NCI-H446 (cell line): ENCODE results near the gene UGT1A6.
"Not testable (repeated sequence)": the region's sequence is repeated elsewhere in the genome, so short reads cannot be mapped to it uniquely, and the experiment has no call there.

Experiments used
- DNase-seq, 2 experiments: peaks; one replicate each; lab custom pipeline; 2025; lab: John Stamatoyannopoulos, UW

UGT1A6 gene

DNA sequence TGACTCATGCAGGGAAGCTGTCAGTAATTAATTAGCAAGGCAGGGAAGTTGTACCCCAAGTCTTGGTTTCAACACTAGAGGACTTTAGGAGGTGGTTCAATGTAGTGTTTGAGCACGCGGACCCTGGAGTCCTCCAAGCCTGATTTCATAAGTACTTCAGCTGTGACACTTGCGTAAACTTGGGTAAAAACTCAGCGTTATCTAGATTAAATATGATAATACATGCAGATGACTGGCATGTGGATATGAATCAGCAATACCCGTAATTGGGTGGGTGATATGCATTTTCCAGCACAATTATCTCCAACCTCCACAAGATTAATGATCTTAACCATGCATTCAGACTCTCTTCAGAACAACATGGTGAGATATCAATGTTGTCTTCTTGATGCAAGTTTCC lies 5.8 kb upstream of the UGT1A6 start:
- no peak for DNase-seq

DNA sequence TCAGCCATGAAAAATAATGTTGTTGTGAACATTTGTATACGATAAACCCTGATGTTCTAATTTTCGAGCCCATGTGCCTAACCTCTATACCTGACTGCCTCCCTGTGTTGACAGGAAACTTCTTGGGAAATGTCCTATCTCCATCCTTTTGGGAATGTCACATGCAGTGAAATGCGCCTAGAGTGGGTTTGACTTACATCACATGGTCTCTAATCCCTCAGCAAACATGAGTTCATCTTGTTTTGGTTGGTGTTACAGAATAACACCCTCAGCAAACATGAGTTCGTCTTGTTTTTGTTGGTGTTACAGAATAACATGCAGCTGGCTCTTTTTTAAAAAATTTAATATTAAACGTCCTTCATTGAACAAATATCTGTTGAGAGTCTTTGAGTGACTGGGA lies 4.3 kb upstream of the UGT1A6 start:
- no peak for DNase-seq

DNA sequence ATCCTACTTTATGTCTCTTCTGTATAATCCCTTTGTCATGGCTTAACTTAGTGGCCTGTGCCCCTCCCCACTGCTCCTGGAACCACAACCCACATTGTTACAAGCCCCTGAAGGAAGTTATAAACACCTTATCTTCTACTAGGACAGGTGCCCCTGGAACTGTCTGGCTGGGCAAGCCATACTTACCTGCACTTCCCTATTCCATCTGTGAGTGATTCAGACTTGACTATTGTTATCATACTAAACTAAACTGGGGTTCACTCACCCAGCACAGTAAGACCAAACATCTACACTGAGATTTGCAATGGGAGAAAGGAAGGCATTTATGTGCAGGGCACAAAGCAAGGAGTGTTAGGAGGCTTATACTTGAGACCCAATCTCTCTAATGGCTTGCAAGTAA lies 3.7 kb upstream of the UGT1A6 start:
- DNase-seq: no peak

DNA sequence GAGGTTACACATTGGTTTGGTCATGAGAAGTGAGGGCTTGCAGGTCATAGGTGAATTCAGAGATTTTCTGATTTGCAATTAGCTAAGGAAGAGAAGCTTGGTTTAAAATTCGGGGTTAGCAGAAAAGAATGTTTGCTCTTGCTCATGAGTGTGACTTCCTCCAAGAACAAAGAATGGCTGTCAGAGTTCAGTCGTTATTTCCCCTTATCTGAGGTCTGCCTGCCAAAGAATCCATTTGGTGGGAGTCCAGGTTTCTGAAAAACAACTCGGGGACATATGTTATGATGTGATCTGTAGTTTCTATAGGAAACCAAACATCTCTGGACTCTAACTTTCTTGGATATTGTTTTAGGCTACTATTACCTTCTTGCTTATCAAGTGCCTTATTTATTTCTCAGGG lies 3.2 kb upstream of the UGT1A6 start:
- no peak for DNase-seq

DNA sequence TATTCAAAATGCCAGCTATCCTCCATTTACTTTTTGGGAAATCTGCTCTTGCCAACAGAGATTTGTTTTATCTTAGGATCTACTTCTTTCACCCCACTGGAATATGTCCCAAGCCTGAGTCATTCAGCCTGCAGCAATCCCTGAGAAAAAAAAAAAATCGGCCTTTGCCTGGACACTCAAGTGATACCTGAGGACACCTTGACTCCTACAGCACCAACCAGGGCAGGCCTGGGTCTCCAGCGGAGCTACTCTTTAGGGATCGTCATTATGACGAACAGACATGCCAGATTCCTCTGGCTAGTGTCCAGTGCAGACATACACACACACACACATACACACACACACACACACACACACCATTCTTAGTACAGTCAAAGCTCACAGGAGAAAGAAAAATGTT lies 2.2 kb upstream of the UGT1A6 start:
- no peak for DNase-seq

DNA sequence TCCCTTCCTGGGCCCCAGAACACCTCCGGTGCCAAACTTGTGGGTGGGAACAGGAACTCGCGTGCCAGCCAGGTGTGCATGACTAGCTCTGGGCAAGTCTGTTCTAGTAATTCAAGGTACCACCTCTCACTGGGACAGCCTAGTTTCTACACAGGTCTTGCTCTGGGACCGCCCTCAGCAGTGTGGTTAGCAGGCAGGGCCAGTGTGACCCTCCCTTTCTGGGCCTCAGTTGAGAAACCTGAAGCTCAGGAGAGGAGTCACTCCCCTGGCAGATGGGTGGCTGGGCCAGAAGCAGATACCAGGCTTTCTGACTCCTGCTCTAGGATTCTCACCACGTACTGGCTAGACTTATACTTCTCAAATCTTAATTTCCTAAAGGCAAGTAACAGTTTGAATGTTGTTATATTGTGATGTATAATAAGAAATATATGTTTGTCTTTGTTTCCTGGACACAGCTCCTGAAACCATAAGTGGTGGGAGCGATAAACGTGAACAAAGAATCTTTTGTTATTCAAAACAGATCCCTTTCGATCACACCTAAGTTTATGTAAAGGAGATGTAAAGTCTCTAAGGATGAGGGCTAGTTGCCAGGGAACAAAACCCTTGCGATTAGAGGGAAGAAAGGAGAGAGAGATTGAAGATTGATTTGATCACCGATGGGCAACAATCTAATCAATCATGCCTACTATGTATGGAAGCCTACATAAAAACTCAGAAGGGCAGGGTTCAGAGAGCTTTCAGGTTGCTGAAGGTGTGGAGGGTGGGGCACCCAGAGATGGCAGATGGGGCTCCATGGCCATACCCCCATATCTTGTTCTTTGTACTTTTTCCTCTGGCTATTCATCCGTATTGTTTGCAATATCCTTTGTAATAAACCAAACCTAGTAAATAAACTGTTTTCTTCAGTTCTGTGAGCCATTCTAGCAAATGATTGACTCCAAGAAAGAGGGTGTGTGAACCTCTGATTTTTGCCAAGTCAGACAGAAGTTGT lies 952 bp upstream of the UGT1A6 start:
- no peak for DNase-seq

DNA sequence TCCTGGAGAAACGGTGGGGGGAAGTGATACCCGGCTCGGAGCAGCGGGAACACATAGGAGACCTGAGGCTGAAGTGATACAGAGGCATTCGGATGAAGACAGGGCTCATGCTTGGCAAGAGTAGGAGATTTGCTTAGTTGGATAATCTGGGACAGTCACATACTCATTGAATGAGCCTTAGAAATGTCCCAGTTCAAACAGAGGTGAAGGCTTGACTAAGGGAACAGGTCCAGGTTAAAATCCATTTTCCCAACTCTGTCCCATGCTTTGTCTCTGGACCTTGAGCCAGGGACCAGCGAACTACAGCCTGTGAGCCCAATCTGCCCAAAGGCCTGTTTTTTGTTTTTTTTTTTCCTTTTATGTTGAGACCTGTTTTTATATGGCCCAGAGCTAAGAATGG lies 1.3 kb downstream of the UGT1A6 start:
- no peak for DNase-seq

DNA sequence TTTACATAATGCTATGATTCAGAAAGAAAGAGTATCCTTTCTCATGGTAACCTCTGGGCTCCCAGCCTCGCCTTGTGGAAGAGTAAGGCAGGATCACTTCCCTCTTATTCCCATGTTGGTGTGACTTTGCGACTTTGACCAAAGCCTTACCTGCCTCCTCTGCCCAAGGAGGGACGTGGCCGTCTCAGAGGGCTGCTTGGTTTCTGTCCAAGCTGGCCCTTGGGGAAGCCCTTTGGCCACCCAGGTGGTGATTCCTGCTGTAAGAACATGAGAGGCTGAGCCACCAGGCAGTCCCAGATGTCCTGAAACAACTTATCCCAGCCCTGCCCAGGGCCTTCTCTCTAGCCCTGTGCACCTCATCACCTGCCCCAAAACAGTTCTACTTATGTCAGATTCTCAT lies 6.0 kb downstream of the UGT1A6 start:
- DNase-seq: no peak

DNA sequence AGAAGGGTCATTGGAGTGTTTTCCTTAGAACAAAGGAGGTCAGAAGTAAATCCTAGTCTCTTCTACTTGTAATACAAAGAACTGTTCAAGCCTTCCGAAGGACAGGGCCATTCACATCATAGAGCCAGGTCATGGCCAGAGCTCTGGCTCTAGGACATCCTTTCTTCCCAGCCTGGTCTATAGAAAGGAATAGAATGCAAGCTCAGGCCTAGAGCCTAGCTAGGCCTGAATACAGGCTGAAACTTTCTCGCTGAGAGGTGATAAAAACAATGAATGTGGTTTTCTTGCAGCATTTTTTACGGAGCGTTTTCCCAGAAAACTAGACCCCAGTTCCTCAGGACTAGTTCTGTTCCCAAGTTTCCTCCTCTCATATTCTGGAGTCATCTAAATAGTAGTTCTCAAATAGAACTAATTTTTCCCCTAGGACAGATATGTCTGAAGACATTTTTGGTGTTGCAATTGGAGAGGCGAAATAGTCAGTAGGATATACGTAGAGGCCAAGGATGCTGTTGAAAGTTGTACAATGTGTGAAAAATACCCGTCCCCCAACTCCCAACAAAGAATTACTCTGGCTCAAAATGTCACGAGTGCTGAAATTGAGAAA lies 6.8 kb downstream of the UGT1A6 start:
- DNase-seq: no peak

DNA sequence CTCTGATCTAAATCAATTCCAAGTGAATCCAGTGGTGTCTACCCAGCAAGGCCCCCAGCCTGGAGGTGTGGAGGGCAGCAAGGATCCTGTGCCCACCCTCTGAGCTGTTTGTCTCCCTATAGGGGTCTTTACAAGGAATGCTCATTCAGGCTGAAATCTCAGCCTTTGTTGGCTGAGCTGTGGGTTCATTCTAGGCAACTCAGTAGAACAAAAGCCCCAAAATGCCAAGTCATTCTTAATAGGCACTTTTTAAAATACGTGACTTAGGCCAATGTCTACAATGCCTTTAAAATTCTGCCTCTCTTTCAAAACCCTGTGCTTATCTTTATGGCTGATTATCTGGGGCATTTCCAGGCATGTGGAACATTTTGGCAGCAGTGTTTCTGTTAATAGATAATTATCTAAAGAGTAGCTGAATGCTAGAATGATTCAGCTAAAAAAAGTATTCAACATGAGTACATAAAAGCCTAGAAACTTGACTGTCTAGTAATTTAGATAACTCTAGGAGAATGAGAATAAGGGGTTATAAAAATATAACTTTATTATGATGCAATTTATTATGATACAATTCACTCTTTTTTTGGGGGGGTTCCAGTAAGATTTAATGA lies 7.4 kb downstream of the UGT1A6 start:
- no peak for DNase-seq

DNA sequence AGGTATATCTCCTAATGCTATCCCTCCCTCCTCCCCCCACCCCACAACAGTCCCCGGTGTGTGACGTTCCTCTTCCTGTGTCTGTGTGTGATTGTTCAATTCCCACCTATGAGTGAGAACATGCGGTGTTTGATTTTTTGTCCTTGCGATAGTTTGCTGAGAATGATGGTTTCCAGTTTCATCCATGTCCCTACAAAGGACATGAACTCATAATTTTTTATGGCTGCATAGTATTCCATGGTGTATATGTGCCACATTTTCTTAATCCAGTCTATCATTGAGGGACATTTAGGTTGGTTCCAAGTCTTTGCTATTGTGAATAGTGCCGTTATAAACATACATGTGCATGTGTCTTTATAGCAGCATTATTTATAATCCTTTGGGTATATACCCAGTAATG lies 8.2 kb downstream of the UGT1A6 start:
- DNase-seq: not testable (repeated sequence)

DNA sequence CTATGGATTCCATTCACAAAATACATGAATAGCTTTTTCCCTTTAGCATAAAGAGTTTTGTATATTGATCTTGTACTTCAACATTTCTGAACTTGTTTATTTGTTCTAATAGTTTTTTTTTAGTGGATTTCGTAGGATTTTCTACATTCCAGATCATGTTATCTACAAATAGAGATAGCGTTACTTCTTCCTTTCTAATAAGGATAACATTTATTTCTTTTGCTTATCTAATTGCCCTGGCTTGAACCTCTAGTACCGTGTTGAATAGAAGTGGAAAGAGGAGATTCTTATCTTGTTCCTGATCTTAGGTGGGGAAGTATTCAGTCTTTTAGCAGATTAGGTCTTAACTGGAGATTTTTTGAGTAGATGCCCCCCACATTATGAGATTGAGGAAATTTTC lies 9.5 kb downstream of the UGT1A6 start:
- no peak for DNase-seq

DNA sequence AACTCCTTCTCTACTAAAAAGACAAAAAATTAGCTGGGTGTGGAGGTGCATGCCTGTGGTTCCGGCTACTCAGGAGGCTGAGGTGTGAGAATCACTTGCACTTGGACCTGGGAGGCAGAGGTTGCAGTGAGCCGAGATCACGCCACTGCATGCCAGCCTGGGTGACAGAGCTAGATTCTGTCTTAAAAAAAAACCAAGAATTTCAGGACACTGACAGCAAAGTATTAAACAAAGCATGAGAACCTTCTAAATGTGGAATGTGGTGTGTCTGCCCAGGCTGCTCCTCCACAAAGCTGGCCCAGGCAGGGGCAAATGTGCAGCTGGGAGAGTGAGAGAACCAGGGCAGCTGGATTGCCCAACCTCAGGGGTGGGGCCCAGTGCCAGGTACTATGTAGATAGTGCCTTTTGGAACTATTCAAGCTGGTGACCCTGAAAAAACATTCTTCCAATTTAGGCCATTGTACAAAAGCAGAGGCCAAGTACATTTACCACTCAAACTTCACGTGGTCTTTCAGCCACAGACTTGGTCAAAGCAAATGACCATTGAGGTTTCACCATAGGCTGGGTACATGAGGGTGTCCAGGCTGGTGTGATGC lies 13.3 kb downstream of the UGT1A6 start:
- DNase-seq: no peak

DNA sequence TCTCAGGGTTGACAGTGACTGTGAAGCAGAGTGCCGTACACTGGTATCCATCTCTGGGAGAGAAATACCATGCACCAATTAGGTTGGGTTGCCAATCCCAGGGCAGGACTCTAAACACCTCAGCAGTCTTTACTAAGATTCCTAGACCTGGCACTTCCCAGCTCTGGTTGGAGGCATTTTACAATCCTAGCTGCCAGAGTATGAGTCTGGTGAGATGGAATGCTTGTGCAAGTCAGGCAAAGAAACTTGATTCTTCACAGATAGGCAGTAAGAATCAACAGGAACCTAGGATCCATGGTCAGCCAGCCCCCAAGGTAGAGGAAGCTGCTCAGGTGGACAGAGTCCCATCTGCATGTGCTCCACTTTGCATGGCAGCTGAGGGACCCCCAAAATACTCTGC lies 14.0 kb downstream of the UGT1A6 start:
- no peak for DNase-seq

DNA sequence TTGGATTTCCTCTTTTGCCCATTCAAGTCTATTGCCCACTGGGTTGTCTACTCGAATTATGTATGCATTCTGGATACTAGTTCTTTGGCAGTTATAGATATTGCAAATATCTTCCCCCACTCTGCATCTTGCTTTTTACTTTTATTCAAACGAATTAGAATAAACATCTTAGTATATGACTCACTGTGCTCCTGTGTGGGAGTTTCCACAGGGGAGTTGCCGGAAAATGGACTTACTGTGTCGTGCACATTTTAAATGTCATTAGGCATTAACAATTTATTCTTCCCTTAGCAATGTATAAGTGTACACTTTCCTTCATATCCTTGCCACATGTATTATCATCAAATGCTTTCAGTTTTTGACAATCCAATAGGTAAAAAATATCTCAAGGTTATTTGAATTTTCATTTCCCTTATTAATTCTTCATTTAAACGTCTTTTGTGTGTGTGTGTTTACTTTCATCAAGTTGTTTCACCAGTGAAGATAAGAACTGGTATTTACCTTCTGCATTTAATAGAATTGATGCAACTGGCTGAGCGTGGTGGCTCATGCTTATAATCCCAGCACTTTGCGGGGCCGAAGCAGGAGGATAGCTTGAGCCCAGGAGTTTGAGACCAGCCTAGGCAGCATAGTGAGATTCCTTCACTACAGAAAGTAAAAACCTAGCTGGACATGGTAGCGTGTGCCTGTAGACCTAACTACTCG lies 15.4 kb downstream of the UGT1A6 start:
- no peak for DNase-seq

DNA sequence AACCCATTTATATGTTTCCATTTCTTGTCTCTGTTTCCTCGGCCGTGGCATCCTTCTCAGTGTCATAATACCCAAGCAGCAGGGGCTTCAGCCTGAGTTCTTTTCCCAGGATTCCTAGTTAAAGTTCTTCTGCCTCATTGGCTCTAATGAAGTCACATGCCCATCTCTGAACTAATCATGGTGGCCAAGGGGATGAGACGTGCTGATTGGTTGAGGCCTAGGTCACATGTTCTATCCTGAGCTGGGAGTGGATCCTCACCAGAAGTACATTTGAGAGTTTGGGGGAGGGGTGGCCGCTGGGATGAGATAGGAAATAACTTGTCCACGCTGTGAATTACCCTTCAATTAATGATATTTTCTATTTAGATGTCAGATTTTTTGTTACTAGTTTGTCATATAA lies 16.3 kb downstream of the UGT1A6 start:
- DNase-seq: peak in 1 of 2 experiments; percentile 46

DNA sequence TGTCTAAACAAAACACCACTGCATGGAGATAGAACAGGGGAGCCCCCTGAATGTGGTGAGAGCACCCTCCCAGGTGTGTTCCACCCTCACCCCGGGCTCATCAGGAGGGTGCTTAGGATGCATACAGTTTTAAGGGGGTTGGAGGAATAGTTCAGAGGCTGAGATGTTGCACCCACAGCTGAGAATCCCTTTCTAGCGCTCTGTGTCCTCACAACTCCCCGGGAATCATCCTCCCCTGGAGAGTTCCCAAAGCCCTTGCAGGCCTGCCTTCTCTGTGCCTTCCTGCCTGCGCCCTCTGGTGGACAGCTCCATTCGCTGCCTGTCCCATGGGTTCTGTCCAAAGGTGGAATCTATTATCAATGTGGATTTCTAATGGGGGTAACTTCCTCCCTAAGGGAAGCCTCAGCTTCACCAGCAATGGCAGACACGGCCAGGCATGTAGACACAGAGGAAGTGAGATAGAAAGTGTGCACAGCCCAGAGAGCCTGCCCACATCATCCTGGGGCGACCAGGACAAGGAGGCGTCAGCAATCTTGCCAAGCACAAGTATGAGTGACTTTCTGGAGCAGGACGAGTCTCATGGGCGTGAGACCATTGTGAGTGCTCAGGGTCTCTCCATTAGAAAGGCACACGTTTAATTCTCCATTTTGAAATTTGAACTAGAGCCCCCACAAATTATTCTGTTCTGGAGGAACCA lies 18.8 kb downstream of the UGT1A6 start:
- peak; percentile 17 to 69 for DNase-seq

DNA sequence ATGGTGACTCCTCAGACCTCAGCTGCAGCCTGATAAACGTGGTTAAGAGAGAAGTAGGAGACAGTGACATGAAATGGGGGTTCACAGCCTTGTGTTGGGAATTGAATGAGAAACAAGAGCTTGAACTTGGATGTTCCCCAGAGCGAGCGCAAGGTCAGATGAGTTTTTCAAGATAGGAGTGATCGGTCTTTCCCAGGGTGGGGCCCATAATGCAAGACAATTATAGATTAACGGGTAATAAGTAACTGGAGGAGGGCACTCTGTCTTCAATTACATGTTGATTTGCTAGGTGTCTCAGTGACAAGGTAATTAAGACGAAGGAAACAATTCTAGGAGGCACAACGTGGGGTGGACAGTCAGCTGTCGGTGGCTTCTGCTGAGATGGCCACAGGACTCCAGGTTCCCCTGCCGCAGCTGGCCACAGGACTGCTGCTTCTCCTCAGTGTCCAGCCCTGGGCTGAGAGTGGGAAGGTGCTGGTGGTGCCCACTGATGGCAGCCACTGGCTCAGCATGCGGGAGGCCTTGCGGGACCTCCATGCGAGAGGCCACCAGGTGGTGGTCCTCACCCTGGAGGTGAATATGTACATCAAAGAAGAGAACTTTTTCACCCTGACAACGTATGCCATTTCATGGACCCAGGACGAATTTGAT lies 20.0 kb downstream of the UGT1A6 start, which contains the start of gene UGT1A5:
Gene UGT1A5 (plus strand): TSS at position 297 of the 651 bp plus-strand sequence. CDS start 85 bp downstream, at position 382.
- no peak for DNase-seq

DNA sequence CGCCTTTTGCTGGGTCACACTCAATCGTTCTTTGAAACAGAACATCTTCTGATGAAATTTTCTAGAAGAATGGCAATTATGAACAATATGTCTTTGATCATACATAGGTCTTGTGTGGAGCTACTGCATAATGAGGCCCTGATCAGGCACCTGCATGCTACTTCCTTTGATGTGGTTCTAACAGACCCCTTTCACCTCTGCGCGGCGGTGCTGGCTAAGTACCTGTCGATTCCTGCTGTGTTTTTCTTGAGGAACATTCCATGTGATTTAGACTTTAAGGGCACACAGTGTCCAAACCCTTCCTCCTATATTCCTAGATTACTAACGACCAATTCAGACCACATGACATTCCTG lies 20.5 kb downstream of the UGT1A6 start:
- no peak for DNase-seq

DNA sequence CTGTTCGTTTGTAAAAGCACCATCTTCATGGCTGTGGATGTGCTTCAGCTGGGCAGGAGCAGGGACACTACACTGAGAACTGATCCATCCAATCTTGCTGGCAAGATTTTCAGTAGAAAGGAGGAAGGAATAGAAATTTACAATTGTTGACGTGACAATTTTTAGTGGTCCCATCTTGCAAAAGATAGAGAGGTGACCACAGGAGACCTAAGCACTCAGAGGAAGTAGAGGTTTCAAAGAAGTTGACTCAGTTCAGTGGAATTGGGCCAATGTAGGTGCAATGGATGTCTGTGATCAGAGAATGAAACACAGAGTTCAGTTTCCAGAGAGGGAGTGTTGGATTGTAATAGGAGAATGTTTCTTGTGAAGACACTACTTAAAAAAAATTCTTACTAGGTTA lies 21.4 kb downstream of the UGT1A6 start:
- no peak for DNase-seq

DNA sequence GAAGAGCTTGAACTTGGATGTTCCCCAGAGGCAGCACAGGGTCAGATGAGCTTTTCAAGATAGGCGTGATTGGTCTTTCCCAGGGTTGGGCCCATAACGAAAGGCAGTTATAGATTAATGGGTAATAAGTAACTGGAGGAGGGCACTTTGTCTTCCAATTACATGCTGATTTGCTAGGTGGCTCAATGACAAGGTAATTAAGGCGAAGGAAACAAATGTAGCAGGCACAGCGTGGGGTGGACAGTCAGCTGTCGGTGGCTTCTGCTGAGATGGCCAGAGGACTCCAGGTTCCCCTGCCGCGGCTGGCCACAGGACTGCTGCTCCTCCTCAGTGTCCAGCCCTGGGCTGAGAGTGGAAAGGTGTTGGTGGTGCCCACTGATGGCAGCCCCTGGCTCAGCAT lies 25.9 kb downstream of the UGT1A6 start, which contains the start of gene UGT1A4:
Gene UGT1A4 (plus strand): TSS at position 185 of the 400 bp plus-strand sequence. CDS start 85 bp downstream, at position 270.
- no peak for DNase-seq
